MCF 10A (cell line): ENCODE results near the gene ERBB2. TPM values are rescaled to one million over a fixed set of nuclear protein-coding genes. Genes with fewer than 3 reads are reported as not detected.

Source experiments
- BruUV-seq: library from RNA; stranded (reverse); fragments of 400-500 nt; replicated peaks from 2 replicates; lab custom pipeline; 2021; lab: Mats Ljungman, UMichigan
- CTCF ChIA-PET: fragments of 300-600 bp; sonication (Branson Sonifier 250); formaldehyde crosslinking; extraction: SDS; loops from one replicate; lab custom pipeline; 2021; ENCODE audit warnings: antibody characterized with exemption, inconsistent platforms; lab: Yijun Ruan, JAX
- POLR2A ChIA-PET: fragments of 300-600, 350-650 bp; sonication (Branson Sonifier 250); formaldehyde crosslinking; extraction: SDS; loops from one replicate; lab custom pipeline; 2020; ENCODE audit warnings: antibody characterized with exemption, inconsistent platforms; lab: Yijun Ruan, JAX
- DNase-seq: peaks from one replicate; pipeline ENCODE4 v3.0.0-alpha.2; 2018; ENCODE audit not compliant: unreplicated experiment
- H3K27ac Mint-ChIP-seq: one replicate; pipeline ENCODE4 v1.8.0; 2022; ENCODE audit warnings: mild to moderate bottlenecking, low read depth, mixed read lengths; ENCODE audit not compliant: unreplicated experiment
- H3K27me3 Mint-ChIP-seq: one replicate; pipeline ENCODE4 v1.8.0; 2022; ENCODE audit warnings: mixed read lengths; ENCODE audit not compliant: insufficient read depth, unreplicated experiment
- H3K36me3 Mint-ChIP-seq: one replicate; pipeline ENCODE4 v1.8.0; 2022; ENCODE audit warnings: mild to moderate bottlenecking, moderate library complexity, mixed read lengths; ENCODE audit not compliant: insufficient read depth, unreplicated experiment
- H3K4me1 Mint-ChIP-seq: one replicate; pipeline ENCODE4 v1.8.0; 2022; ENCODE audit warnings: mixed read lengths; ENCODE audit not compliant: insufficient read depth, unreplicated experiment
- H3K4me3 Mint-ChIP-seq: one replicate; pipeline ENCODE4 v1.8.0; 2022; ENCODE audit warnings: mild to moderate bottlenecking, moderate library complexity, mixed read lengths; ENCODE audit not compliant: unreplicated experiment
- H3K9me3 Mint-ChIP-seq: one replicate; pipeline ENCODE4 v1.8.0; 2022; ENCODE audit warnings: mixed read lengths; ENCODE audit not compliant: unreplicated experiment
- CTCF ChIP-seq: fragments of 200-600 bp; IDR thresholded peaks from one replicate; pipeline ENCODE4 v1.8.0; 2022; ENCODE audit warnings: antibody characterized with exemption, mild to moderate bottlenecking; ENCODE audit not compliant: unreplicated experiment
- intact Hi-C: fragments of 100-400 bp; cut with micrococcal nuclease; formaldehyde crosslinking; loops from 2 replicates; pipeline ENCODE4 v1.14.1; 2022
- total RNA-seq: library from RNA; stranded (reverse); gene quantifications from 2 replicates; pipeline ENCODE4 v1.2.3, GENCODE V29; 2022

Gene ERBB2
- total RNA-seq, 1 experiment from 2014 or later: 33.7 TPM

- no peak for DNase-seq
- ChIA-PET POLR2A (no interaction called here), CTCF (no interaction called here)
- H3K9me3 Mint-ChIP-seq: no peaks in the 10 kb centered on the region
- peaks cover 5% of the 10 kb centered on the region for H3K36me3 Mint-ChIP-seq
- TF ChIP-seq CTCF: no peak
- H3K4me1 Mint-ChIP-seq: peaks cover 11% of the 10 kb centered on the region
- H3K4me3 Mint-ChIP-seq: no peak overlapping the region
- no peak overlapping the region for H3K27ac Mint-ChIP-seq
- H3K27me3 Mint-ChIP-seq: peaks cover 58% of the 10 kb centered on the region
- BruUV-seq: no TSS peak
- intact Hi-C loops: no loop called here
Observed at GRCh38 chr17:39765766-39766165, 65.9 kb downstream of the ERBB2 start.

GRCh38 chr17:39767147-39767546 lies 67.3 kb downstream of the ERBB2 start:
- BruUV-seq: no TSS peak
- intact Hi-C loops: no loop called here
- peaks cover 68% of the 10 kb centered on the region for H3K27me3 Mint-ChIP-seq
- peaks cover 11% of the 10 kb centered on the region for H3K4me1 Mint-ChIP-seq
- H3K36me3 Mint-ChIP-seq: peaks cover 5% of the 10 kb centered on the region
- ChIA-PET CTCF (interaction anchor here (0.9 kb wide), 1 partner anchor 133 kb away, joined by 3 read pairs; no protein-coding TSS in a partner anchor), POLR2A (interaction anchor here (0.7 kb wide), 1 partner anchor 109 kb away, joined by 3 read pairs; no protein-coding TSS in a partner anchor)
- TF ChIP-seq CTCF: no peak
- H3K9me3 Mint-ChIP-seq: no peaks in the 10 kb centered on the region
- H3K27ac Mint-ChIP-seq: no peak overlapping the region
- DNase-seq: no peak
- H3K4me3 Mint-ChIP-seq: no peak overlapping the region

- peak; percentile 95 for DNase-seq
- peaks cover 5% of the 10 kb centered on the region for H3K36me3 Mint-ChIP-seq
- intact Hi-C loops: no loop called here
- no TSS peak for BruUV-seq
- ChIA-PET POLR2A (interaction anchor here (0.6 to 2.2 kb wide), 18 partner anchors 9 to 256 kb away, joined by 3 to 13 read pairs (median 4); partner anchors contain the start of genes ERBB2, GSDMB, MIEN1 and PGAP3), CTCF (interaction anchor here (0.8 to 1.9 kb wide), 4 partner anchors 11 to 210 kb away, joined by 3 to 4 read pairs (median 3); partner anchors contain the start of gene MIEN1)
- H3K4me1 Mint-ChIP-seq: peaks cover 11% of the 10 kb centered on the region
- no peak overlapping the region for H3K4me3 Mint-ChIP-seq
- peaks cover 77% of the 10 kb centered on the region for H3K27me3 Mint-ChIP-seq
- H3K27ac Mint-ChIP-seq: peak overlapping the region; percentile 23
- no peak for TF ChIP-seq CTCF
- H3K9me3 Mint-ChIP-seq: no peaks in the 10 kb centered on the region
Observed at GRCh38 chr17:39769974-39770587, 70.2 kb downstream of the ERBB2 start.

GRCh38 chr17:39772415-39772814 lies 72.6 kb downstream of the ERBB2 start:
- Mint-ChIP-seq H3K4me1 (peaks cover 11% of the 10 kb centered on the region), H3K4me3 (no peak overlapping the region), H3K27ac (no peak overlapping the region), H3K9me3 (no peaks in the 10 kb centered on the region), H3K27me3 (peaks cover 77% of the 10 kb centered on the region), H3K36me3 (peaks cover 1% of the 10 kb centered on the region)
- intact Hi-C loops: no loop called here
- CTCF ChIA-PET: interaction anchor here (0.6 kb wide), 3 partner anchors 19 to 516 kb away, joined by 3 read pairs; no protein-coding TSS in a partner anchor
- no TSS peak for BruUV-seq
- no peak for TF ChIP-seq CTCF
- POLR2A ChIA-PET: interaction anchor here (0.5 kb wide), 1 partner anchor 903 kb away, joined by 3 read pairs; the partner anchor contains the start of gene LASP1
- DNase-seq: no peak
